HG02852 (cell line): ENCODE data around the gene WNT3A.

Experiments used
- ATAC-seq: cut with Tn5 transposase; IDR thresholded peaks from one replicate; pipeline ENCODE4 v1.9.1; 2021; ENCODE audit warnings: mild to moderate bottlenecking, moderate library complexity; ENCODE audit not compliant: unreplicated experiment

Gene WNT3A

GRCh38 chr1:228082214-228082917 is 75.6 kb downstream of the WNT3A start, which contains the start of gene ARF1:
Gene ARF1 (plus strand): TSS chr1:228082708. CDS start chr1:228097115, 14,407 bp downstream.
- ATAC-seq = peak; percentile 75

- ATAC-seq = peak; percentile 16
Observed at GRCh38 chr1:228082918-228083870, 76.4 kb downstream of the WNT3A start.

- no peak for ATAC-seq
Observed at GRCh38 chr1:228083871-228084278, 77.1 kb downstream of the WNT3A start.

GRCh38 chr1:228084325-228084724 is 77.5 kb downstream of the WNT3A start:
- ATAC-seq = no peak

- ATAC-seq = no peak
Observed at GRCh38 chr1:228084797-228085196, 78.0 kb downstream of the WNT3A start.

GRCh38 chr1:228085287-228085951 is 78.6 kb downstream of the WNT3A start:
- ATAC-seq = no peak

GRCh38 chr1:228087771-228088251 is 81.0 kb downstream of the WNT3A start:
- ATAC-seq = no peak

GRCh38 chr1:228088586-228089498 is 82.0 kb downstream of the WNT3A start:
- ATAC-seq = no peak

GRCh38 chr1:228089519-228090380 is 83.0 kb downstream of the WNT3A start:
- no peak for ATAC-seq

GRCh38 chr1:228090613-228091081 is 83.8 kb downstream of the WNT3A start:
- ATAC-seq = peak; percentile 39

GRCh38 chr1:228091084-228091483 is 84.3 kb downstream of the WNT3A start:
- no peak for ATAC-seq

GRCh38 chr1:228092342-228093049 is 85.7 kb downstream of the WNT3A start:
- no peak for ATAC-seq

GRCh38 chr1:228093050-228093906 is 86.5 kb downstream of the WNT3A start:
- no peak for ATAC-seq

- no peak for ATAC-seq
Observed at GRCh38 chr1:228094432-228095016, 87.7 kb downstream of the WNT3A start.

GRCh38 chr1:228095161-228095560 is 88.4 kb downstream of the WNT3A start:
- ATAC-seq = no peak

- ATAC-seq = no peak
Observed at GRCh38 chr1:228095938-228096337, 89.1 kb downstream of the WNT3A start.
